CD8-positive, alpha-beta memory T cell (primary cell): Measurements from ENCODE around the gene WDR46. TPM values are rescaled to one million over a fixed set of nuclear protein-coding genes. Genes with fewer than 3 reads are reported as not detected.
A peak's percentile ranks its signal among the peaks of the same experiment; 100 is the strongest.
"Not testable (repeated sequence)": the region's sequence is repeated elsewhere in the genome, so short reads cannot be mapped to it uniquely, and the experiment has no call there.

ENCODE experiments used
- CTCF ChIA-PET: fragments of 350-600 bp; sonication (Branson Sonifier 250); formaldehyde crosslinking; loops from one replicate; lab custom pipeline; 2021; ENCODE audit warnings: antibody characterized with exemption; lab: Charles Lee
- POLR2A ChIA-PET: fragments of 350-600 bp; sonication (Branson Sonifier 250); formaldehyde crosslinking; loops from one replicate; lab custom pipeline; 2021; ENCODE audit warnings: antibody characterized with exemption; lab: Charles Lee
- DNase-seq, 5 donors: peaks; one replicate each; pipeline versions ENCODE4 v3.0.0 to v3.0.0-alpha.2; 2020 to 2022; ENCODE audit warnings: mixed read lengths in 1 of 5
- H3K27ac ChIP-seq: one replicate; pipeline ENCODE4 v1.7.0; 2013; ENCODE audit warnings: low read depth, mild to moderate bottlenecking, low read length, moderate library complexity
- H3K27me3 ChIP-seq: 2 replicates; pipeline ENCODE4 v1.7.0; 2013; ENCODE audit warnings: low read length, mild to moderate bottlenecking; ENCODE audit not compliant: insufficient read depth, poor library complexity, severe bottlenecking
- H3K36me3 ChIP-seq: 2 replicates; pipeline ENCODE4 v1.7.0; 2013; ENCODE audit warnings: mild to moderate bottlenecking, low read length, moderate library complexity; ENCODE audit not compliant: insufficient read depth
- H3K4me1 ChIP-seq: 2 replicates; pipeline ENCODE4 v1.7.0; 2013; ENCODE audit warnings: mild to moderate bottlenecking, low read length, moderate library complexity; ENCODE audit not compliant: insufficient read depth
- H3K4me3 ChIP-seq: 2 replicates; pipeline ENCODE4 v1.7.0; 2013; ENCODE audit warnings: mild to moderate bottlenecking, low read length
- H3K9me3 ChIP-seq: 2 replicates; pipeline ENCODE4 v1.7.0; 2013; ENCODE audit warnings: mild to moderate bottlenecking, low read length
- H3K27ac Mint-ChIP-seq, 8 donors: one replicate each; pipeline ENCODE4 v1.8.0; 2020 to 2021; ENCODE audit warnings: mixed read lengths in 8 of 8, mild to moderate bottlenecking in 6 of 8, inconsistent platforms in 3 of 8, moderate library complexity in 3 of 8
- H3K27me3 Mint-ChIP-seq, 2 donors: one replicate each; pipeline ENCODE4 v1.8.0; 2020 to 2021; ENCODE audit warnings: mixed read lengths in 2 of 2, mild to moderate bottlenecking in 1 of 2, moderate library complexity in 1 of 2
- H3K36me3 Mint-ChIP-seq, 3 donors: one replicate each; pipeline ENCODE4 v1.8.0; 2020 to 2021; ENCODE audit warnings: mixed read lengths in 3 of 3, inconsistent platforms in 1 of 3, mild to moderate bottlenecking in 1 of 3
- H3K4me1 Mint-ChIP-seq, 3 donors: one replicate each; pipeline ENCODE4 v1.8.0; 2020 to 2021; ENCODE audit warnings: mixed read lengths in 3 of 3, inconsistent platforms in 1 of 3, mild to moderate bottlenecking in 1 of 3
- H3K4me3 Mint-ChIP-seq, 7 donors: one replicate each; pipeline ENCODE4 v1.8.0; 2020 to 2021; ENCODE audit warnings: mixed read lengths in 7 of 7, mild to moderate bottlenecking in 6 of 7, moderate library complexity in 4 of 7, inconsistent platforms in 2 of 7
- H3K9me3 Mint-ChIP-seq, 5 donors: one replicate each; pipeline ENCODE4 v1.8.0; 2020 to 2022; ENCODE audit warnings: mixed read lengths in 5 of 5, mild to moderate bottlenecking in 3 of 5, moderate library complexity in 2 of 5, inconsistent platforms in 1 of 5
- polyA plus RNA-seq: library from polyadenylated mRNA; unstranded; fragments of 300-500 nt; fragmentation: Illumina TruSeq; gene quantifications from one replicate; pipeline ENCODE4 v1.2.3, GENCODE V29; 2021
- total RNA-seq, 2 experiments: library from RNA; stranded (reverse); gene quantifications; one replicate each; pipeline ENCODE4 v1.2.3, GENCODE V29; 2021

WDR46 gene
- total and polyA plus RNA-seq, 3 experiments from 2014 or later, result 76.0 to 117 (median 112) TPM

DNA sequence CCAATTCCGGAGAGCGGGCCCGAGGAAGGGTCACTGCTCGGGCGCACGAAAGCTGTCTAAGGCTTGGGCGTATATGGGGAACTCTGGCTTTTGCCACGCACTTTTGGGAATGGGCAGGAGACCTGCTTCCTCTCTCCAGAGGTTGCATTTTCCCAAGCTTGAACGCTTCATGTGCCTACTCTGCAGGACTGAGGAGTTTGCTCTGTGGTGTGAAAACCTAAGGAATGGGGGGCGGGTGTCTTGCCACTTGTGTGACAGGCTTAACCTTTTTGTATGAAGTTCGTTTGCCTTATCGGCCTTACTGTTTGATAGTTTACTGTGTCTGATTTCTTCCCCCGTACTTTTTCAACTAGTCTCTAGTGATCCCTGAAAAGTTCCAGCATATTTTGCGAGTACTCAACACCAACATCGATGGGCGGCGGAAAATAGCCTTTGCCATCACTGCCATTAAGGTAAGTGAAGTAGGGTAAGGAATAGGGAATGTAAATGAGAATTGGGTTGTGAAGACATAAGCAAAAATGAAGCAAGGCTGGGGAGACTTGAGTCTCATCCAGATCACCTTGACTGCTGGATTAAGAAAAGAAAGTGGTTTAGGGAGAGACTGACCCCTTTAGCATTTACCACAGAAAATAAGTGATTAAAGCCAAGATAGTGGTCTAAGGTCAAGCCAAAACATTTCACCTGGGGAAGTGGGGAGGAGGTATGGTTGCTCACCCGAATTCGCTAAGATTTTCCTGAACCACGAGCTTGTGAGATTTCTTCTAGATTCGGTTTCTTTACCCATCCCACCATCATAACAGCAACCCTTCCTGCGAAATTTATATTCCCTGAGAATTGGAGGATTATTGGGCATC, 16.5 kb downstream of the WDR46 start:
- H3K9me3 ChIP-seq, result no peaks in the 10 kb centered on the region
- peaks cover 0 to 84% (median 21%) of the 10 kb centered on the region in 3 donors for H3K36me3 Mint-ChIP-seq
- H3K27me3 Mint-ChIP-seq, result no peaks in the 10 kb centered on the region
- no peak for DNase-seq
- H3K36me3 ChIP-seq, result peaks cover 44% of the 10 kb centered on the region
- peaks cover 51% of the 10 kb centered on the region for H3K4me1 ChIP-seq
- ChIA-PET CTCF (interaction anchor here (1.0 to 4.6 kb wide), 13 partner anchors 10 to 299 kb away, joined by 3 to 33 read pairs (median 5); partner anchors contain the start of genes PFDN6, WDR46 and ZBTB22), POLR2A (interaction anchor here (0.6 to 3.4 kb wide), 17 partner anchors 10 to 308 kb away, joined by 3 to 43 read pairs (median 5); partner anchors contain the start of genes BAK1, CUTA, PFDN6 and RGL2)
- H3K9me3 Mint-ChIP-seq, result no peaks in the 10 kb centered on the region
- H3K27ac ChIP-seq, result peak overlapping the region; percentile 92
- peak overlapping the region; percentile 79 for H3K4me3 ChIP-seq
- H3K4me3 Mint-ChIP-seq, result peak overlapping the region; percentile 98 to 100 (median 99)
- H3K27ac Mint-ChIP-seq, result peak overlapping the region; percentile 98 to 100 (median 99)
- no peaks in the 10 kb centered on the region for H3K27me3 ChIP-seq
- H3K4me1 Mint-ChIP-seq, result peaks cover 63 to 81% (median 74%) of the 10 kb centered on the region in 3 donors

DNA sequence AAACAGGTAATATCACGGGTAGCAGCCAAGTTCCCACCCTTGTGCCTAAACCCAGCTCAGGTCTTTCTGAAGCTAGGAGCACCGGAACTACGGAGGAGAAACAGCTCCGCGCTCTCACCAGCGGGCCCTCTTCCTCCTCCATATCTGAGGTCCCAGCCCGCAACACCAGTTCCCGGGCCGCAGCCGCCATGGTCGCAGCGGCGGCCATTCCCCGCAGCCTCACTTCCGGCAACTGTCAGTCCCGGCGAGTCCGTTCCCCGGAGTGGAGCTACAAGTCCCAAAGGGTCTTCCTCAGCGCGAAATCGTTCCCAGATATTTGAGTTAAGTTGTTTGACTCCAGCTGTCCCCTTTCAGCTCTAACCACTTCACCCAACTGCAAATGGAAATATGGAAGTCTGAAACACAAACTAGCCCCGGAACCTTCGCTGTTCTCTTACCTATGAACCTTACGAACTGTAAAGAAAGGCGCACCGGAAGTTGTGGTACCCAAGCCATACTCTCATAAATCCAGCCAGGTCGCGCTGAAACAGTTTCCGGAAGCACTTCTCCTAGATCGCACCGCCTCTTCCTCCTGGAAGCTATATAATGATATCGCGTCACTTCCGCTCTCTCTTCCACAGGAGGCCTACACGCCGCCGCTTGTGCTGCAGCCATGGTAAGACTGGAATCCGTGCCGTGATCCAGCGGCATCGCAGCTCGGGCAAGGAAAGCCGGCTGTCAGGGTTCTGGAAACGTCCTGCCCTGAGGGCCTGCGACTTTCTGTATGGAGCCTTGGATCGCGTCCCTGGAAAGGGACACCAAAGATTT, 17.4 kb downstream of the WDR46 start, which contains the start of the genes RPS18 and VPS52:
Gene RPS18, plus strand, starts transcription at position 608 of the 807 bp plus-strand sequence. Its CDS starts 45 bp downstream, at position 653.
Gene VPS52, minus strand, starts transcription at position 409 of the 807 bp plus-strand sequence. Its CDS starts 201 bp downstream, at position 208.
- ChIA-PET CTCF (interaction anchor here (1.0 to 4.6 kb wide), 14 partner anchors 9 to 298 kb away, joined by 3 to 33 read pairs (median 4); partner anchors contain the start of genes PFDN6, WDR46 and ZBTB22), POLR2A (interaction anchor here (0.6 to 3.4 kb wide), 19 partner anchors 11 to 308 kb away, joined by 3 to 43 read pairs (median 4); partner anchors contain the start of genes BAK1, CUTA, PFDN6 and RGL2)
- H3K4me1 Mint-ChIP-seq, result peaks cover 61 to 75% (median 73%) of the 10 kb centered on the region in 3 donors
- Histone ChIP-seq H3K27me3 (no peaks in the 10 kb centered on the region), H3K27ac (peak within 1 kb of the TSS; percentile 92), H3K9me3 (no peaks in the 10 kb centered on the region), H3K4me1 (peaks cover 49% of the 10 kb centered on the region), H3K4me3 (peak within 1 kb of the TSS; percentile 79), H3K36me3 (peaks cover 51% of the 10 kb centered on the region)
- peaks cover 0 to 88% (median 21%) of the 10 kb centered on the region in 3 donors for H3K36me3 Mint-ChIP-seq
- peak; percentile 83 to 97 (median 94) for DNase-seq
- H3K27ac Mint-ChIP-seq, result peak within 1 kb of the TSS; percentile 98 to 100 (median 99)
- H3K4me3 Mint-ChIP-seq, result peak within 1 kb of the TSS; percentile 98 to 100 (median 99)
- no peaks in the 10 kb centered on the region for H3K9me3 Mint-ChIP-seq
- H3K27me3 Mint-ChIP-seq, result no peaks in the 10 kb centered on the region

- Mint-ChIP-seq H3K27ac (peak overlapping the region; percentile 98 to 100 (median 99)), H3K4me3 (peak overlapping the region; percentile 98 to 100 (median 99)), H3K27me3 (no peaks in the 10 kb centered on the region), H3K36me3 (peaks cover 4 to 88% (median 23%) of the 10 kb centered on the region in 3 donors), H3K4me1 (peaks cover 57 to 70% (median 67%) of the 10 kb centered on the region in 3 donors), H3K9me3 (no peaks in the 10 kb centered on the region)
- Histone ChIP-seq H3K27ac (peak overlapping the region; percentile 92), H3K9me3 (no peaks in the 10 kb centered on the region), H3K36me3 (peaks cover 51% of the 10 kb centered on the region), H3K4me1 (peaks cover 43% of the 10 kb centered on the region), H3K4me3 (peak overlapping the region; percentile 79), H3K27me3 (no peaks in the 10 kb centered on the region)
- no peak for DNase-seq
- ChIA-PET POLR2A (interaction anchor here (0.8 to 3.4 kb wide), 14 partner anchors 18 to 309 kb away, joined by 3 to 43 read pairs (median 5); partner anchors contain the start of genes BAK1, CUTA, PFDN6 and RGL2), CTCF (interaction anchor here (1.1 to 4.6 kb wide), 12 partner anchors 9 to 297 kb away, joined by 3 to 33 read pairs (median 4); partner anchors contain the start of genes PFDN6 and WDR46)
These were observed 17.9 kb downstream of the WDR46 start for GRCh38 chr6:33271117-33271467.

DNA sequence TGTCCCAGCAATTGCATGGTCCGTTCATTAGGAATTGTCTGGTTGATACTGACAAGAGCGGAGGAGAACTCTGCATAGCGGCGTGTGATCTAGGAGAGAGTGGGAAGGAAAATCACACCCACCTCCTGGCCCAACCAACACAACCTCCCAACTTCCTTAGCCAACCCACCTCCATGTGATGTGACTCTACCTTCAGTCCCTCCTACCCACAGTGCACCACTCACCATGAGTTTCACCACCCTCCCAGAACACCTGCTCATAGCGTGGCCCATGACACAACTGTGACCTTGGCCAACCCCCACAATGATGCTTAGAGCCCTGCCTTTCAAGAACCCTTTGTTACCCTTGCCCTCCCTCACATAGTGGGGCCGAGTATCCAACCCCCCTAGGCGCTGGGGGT, 25.0 kb downstream of the WDR46 start:
- CTCF ChIA-PET, result interaction anchor here (0.8 to 1.7 kb wide), 2 partner anchors 9 to 15 kb away, joined by 3 to 6 read pairs; no protein-coding TSS in a partner anchor
- Histone ChIP-seq H3K9me3 (no peaks in the 10 kb centered on the region), H3K27me3 (no peaks in the 10 kb centered on the region), H3K4me3 (no peak overlapping the region), H3K36me3 (peaks cover 63% of the 10 kb centered on the region), H3K27ac (no peak overlapping the region), H3K4me1 (no peaks in the 10 kb centered on the region)
- peaks cover 0 to 8% (median 4%) of the 10 kb centered on the region in 3 donors for H3K4me1 Mint-ChIP-seq
- no peaks in the 10 kb centered on the region for H3K9me3 Mint-ChIP-seq
- DNase-seq, result no peak
- peak overlapping the region in 1 of 8 donors; percentile 68 for H3K27ac Mint-ChIP-seq
- no peak overlapping the region for H3K4me3 Mint-ChIP-seq
- no peaks in the 10 kb centered on the region for H3K27me3 Mint-ChIP-seq
- POLR2A ChIA-PET, result interaction anchor here (1.0 kb wide), 1 partner anchor 15 kb away, joined by 3 read pairs; no protein-coding TSS in a partner anchor
- peaks cover 7 to 90% (median 24%) of the 10 kb centered on the region in 3 donors for H3K36me3 Mint-ChIP-seq

DNA sequence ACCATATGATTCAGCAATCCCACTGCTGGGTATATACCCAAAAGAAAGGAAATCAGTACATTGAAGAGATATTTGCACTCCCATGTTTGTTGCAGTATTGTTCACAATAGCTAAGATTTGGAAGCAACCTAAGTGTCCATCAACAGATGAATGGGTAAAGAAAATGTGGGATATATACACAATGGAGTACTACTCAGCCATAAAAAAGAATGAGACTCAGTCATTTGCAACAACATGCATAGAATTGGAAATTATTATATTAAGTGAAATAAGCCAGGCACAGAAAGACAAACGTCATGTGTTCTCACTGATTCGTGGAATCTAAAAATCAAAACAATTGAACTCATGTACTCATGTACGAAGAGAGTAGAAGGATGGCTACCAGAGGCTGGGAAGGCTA, 26.5 kb downstream of the WDR46 start:
- H3K27ac ChIP-seq, H3K27me3 Mint-ChIP-seq, DNase-seq, H3K4me3 ChIP-seq, H3K4me1 Mint-ChIP-seq, H3K4me3 Mint-ChIP-seq, H3K4me1 ChIP-seq, H3K27me3 ChIP-seq, H3K9me3 Mint-ChIP-seq, H3K9me3 ChIP-seq: not testable (repeated sequence)
- CTCF ChIA-PET, result interaction anchor here (1.0 to 2.9 kb wide), 3 partner anchors 9 to 56 kb away, joined by 3 to 13 read pairs (median 6); partner anchors contain the start of genes RPS18, VPS52 and ZBTB22
- peaks cover 48% of the 10 kb centered on the region for H3K36me3 ChIP-seq
- POLR2A ChIA-PET, result interaction anchor here (0.6 kb wide), 1 partner anchor 44 kb away, joined by 4 read pairs; no protein-coding TSS in a partner anchor
- Mint-ChIP-seq H3K27ac (peak overlapping the region in 4 of 8 donors; percentile 27 to 76 (median 32)), H3K36me3 (peaks cover 7 to 82% (median 19%) of the 10 kb centered on the region in 3 donors)

DNA sequence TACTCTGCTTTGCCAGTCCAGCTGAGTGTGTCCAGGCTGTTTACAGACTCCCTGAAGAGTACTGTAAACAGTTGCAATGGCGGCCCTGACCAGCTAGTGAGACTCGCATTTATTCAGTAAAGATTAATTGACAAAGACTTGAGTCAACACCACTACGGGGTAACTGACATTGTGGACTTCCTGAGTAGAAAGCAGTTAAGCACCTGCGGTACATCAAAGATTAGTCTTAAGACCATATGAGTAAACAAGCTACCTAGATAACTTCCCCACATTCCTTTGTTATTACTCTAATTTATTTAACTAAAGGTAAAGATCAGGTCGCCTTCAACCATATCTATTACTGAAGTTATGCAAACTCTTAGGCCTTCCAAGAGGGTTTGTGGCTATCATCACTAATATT, 30.0 kb downstream of the WDR46 start:
- H3K36me3 Mint-ChIP-seq, result peaks cover 4 to 62% (median 13%) of the 10 kb centered on the region in 3 donors
- H3K36me3 ChIP-seq, result peaks cover 24% of the 10 kb centered on the region
- H3K4me3 Mint-ChIP-seq, result no peak overlapping the region
- DNase-seq, result no peak
- H3K27me3 Mint-ChIP-seq, result no peaks in the 10 kb centered on the region
- H3K4me1 Mint-ChIP-seq, result peaks cover 0 to 3% (median 0%) of the 10 kb centered on the region in 3 donors
- POLR2A ChIA-PET, result no interaction called here
- no peaks in the 10 kb centered on the region for H3K27me3 ChIP-seq
- H3K9me3 ChIP-seq, result no peaks in the 10 kb centered on the region
- no peak overlapping the region for H3K27ac ChIP-seq
- H3K4me1 ChIP-seq, result no peaks in the 10 kb centered on the region
- no peaks in the 10 kb centered on the region for H3K9me3 Mint-ChIP-seq
- CTCF ChIA-PET, result interaction anchor here (1.7 kb wide), 1 partner anchor 97 kb away, joined by 4 read pairs; no protein-coding TSS in a partner anchor
- peak overlapping the region in 1 of 8 donors; percentile 9 for H3K27ac Mint-ChIP-seq
- H3K4me3 ChIP-seq, result no peak overlapping the region

DNA sequence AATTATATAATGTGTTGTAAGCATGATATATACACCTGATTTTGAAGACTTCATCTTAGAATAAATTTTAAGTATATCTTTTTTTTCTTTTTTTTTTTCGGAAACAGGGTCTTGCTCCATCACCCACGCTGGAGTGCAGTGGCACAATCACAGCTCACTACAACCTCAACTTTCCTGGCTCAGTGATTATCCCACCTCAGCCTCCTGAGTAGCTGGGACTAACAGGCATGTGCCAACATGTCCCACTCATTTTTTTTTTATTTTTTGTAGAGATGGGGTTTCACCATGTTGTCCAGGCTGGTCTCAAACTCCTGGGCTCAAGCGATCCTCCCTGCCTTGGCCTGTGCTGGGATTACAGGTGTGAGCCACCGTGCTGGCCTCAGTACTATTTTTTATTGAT, 34.4 kb downstream of the WDR46 start:
- no peaks in the 10 kb centered on the region for H3K9me3 Mint-ChIP-seq
- peaks cover 17 to 24% (median 21%) of the 10 kb centered on the region in 3 donors for H3K4me1 Mint-ChIP-seq
- no peak overlapping the region for H3K4me3 ChIP-seq
- H3K36me3 ChIP-seq, result peaks cover 9% of the 10 kb centered on the region
- H3K27me3 Mint-ChIP-seq, result no peaks in the 10 kb centered on the region
- no peaks in the 10 kb centered on the region for H3K9me3 ChIP-seq
- ChIA-PET CTCF (interaction anchor here (1.3 kb wide), 1 partner anchor 9 kb away, joined by 3 read pairs; no protein-coding TSS in a partner anchor), POLR2A (no interaction called here)
- peaks cover 0 to 50% (median 13%) of the 10 kb centered on the region in 3 donors for H3K36me3 Mint-ChIP-seq
- no peak overlapping the region for H3K27ac ChIP-seq
- H3K27me3 ChIP-seq, result no peaks in the 10 kb centered on the region
- no peak overlapping the region for H3K27ac Mint-ChIP-seq
- DNase-seq, result no peak
- no peak overlapping the region for H3K4me3 Mint-ChIP-seq
- H3K4me1 ChIP-seq, result peaks cover 11% of the 10 kb centered on the region
